HepG2 (cell line): Measurements from ENCODE around the gene TMEM198. TPM values are rescaled to one million over a fixed set of nuclear protein-coding genes. Genes with fewer than 3 reads are reported as not detected.

ENCODE experiments used
- GABPB1 ChIP-seq: IDR thresholded peaks from 2 replicates; pipeline ENCODE4 v1.6.1; 2016; ENCODE audit warnings: mild to moderate bottlenecking, missing genetic modification reagents, moderate library complexity, missing compliant biosample characterization
- HIVEP1 ChIP-seq: sonication (generic); formaldehyde crosslinking; IDR thresholded peaks from 2 replicates; pipeline ENCODE4 v1.4.0; 2020; ENCODE audit warnings: mild to moderate bottlenecking, missing genetic modification reagents
- KLF13 ChIP-seq: sonication (generic); formaldehyde crosslinking; IDR thresholded peaks from 2 replicates; pipeline ENCODE4 v1.4.0; 2020; ENCODE audit warnings: mild to moderate bottlenecking, missing genetic modification reagents
- MEIS2 ChIP-seq: sonication (generic); formaldehyde crosslinking; IDR thresholded peaks from 2 replicates; pipeline ENCODE4 v1.9.0; 2021; ENCODE audit warnings: mild to moderate bottlenecking, missing genetic modification reagents
- MTA3 ChIP-seq: sonication (generic); formaldehyde crosslinking; IDR thresholded peaks from 2 replicates; pipeline ENCODE4 v1.4.0; 2020; ENCODE audit warnings: missing genetic modification reagents
- RAD21 ChIP-seq: fragments of 450-650 bp; formaldehyde crosslinking; IDR thresholded peaks from 2 replicates; pipeline ENCODE4 v1.5.0; 2020; ENCODE audit warnings: mild to moderate bottlenecking
- RERE ChIP-seq: IDR thresholded peaks from 2 replicates; pipeline ENCODE4 v1.6.1; 2016; ENCODE audit warnings: low read depth, missing genetic modification reagents, missing compliant biosample characterization
- SNRNP70 ChIP-seq: fragments of 200-400 bp; formaldehyde crosslinking; IDR thresholded peaks from 2 replicates; pipeline ENCODE4 v1.6.1; 2017; ENCODE audit warnings: mild to moderate bottlenecking, low read depth, low read length, moderate library complexity
- SPEN ChIP-seq: sonication (generic); formaldehyde crosslinking; IDR thresholded peaks from 2 replicates; pipeline ENCODE4 v1.5.1; 2020; ENCODE audit warnings: low read depth, mild to moderate bottlenecking, missing genetic modification reagents
- TRAFD1 ChIP-seq: sonication (generic); formaldehyde crosslinking; IDR thresholded peaks from 2 replicates; pipeline ENCODE4 v1.5.1; 2020; ENCODE audit warnings: missing genetic modification reagents, mild to moderate bottlenecking, borderline replicate concordance
- ZBTB21 ChIP-seq: sonication (generic); formaldehyde crosslinking; IDR thresholded peaks from 2 replicates; pipeline ENCODE4 v1.4.0; 2020; ENCODE audit warnings: missing genetic modification reagents
- ZBTB4 ChIP-seq: sonication (generic); formaldehyde crosslinking; IDR thresholded peaks from 2 replicates; pipeline ENCODE4 v1.4.0; 2020; ENCODE audit warnings: missing genetic modification reagents, mild to moderate bottlenecking, borderline replicate concordance
- ZNF431 ChIP-seq: sonication (generic); formaldehyde crosslinking; IDR thresholded peaks from 2 replicates; pipeline ENCODE4 v1.9.0; 2022; ENCODE audit warnings: missing genetic modification reagents, low read depth, mild to moderate bottlenecking, borderline replicate concordance
- polyA plus RNA-seq, 8 experiments: library from polyadenylated mRNA; depleted of rRNA in 3 of 8; stranded (reverse) in 7 of 8; unstranded in 1 of 8; fragments of >200 nt; fragmentation: Illumina TruSeq in 4 of 8; extraction: Trizol in 4 of 8; gene quantifications; 2 replicates each; pipeline versions ENCODE4 v1.2.1 to v1.2.3, GENCODE V29; 2011 to 2016; ENCODE audit warnings: low read depth in 4 of 8, missing spikeins in 1 of 8, mixed read lengths in 1 of 8; ENCODE audit not compliant: insufficient read depth in 1 of 8
- total RNA-seq, 5 experiments: library from RNA; depleted of rRNA; stranded (reverse); fragments of >200 nt; fragmentation: Illumina TruSeq; extraction: Trizol; gene quantifications; 2 replicates each; pipeline ENCODE4 v1.2.3, GENCODE V29; 2016; ENCODE audit warnings: low read depth in 1 of 5
- TF ChIP-seq, protein P1 (sequence below): IDR thresholded peaks from 2 replicates; pipeline ENCODE4 v1.6.1; 2016; ENCODE audit warnings: low read depth, control low read depth
- TF ChIP-seq, protein P2 (sequence below): sonication (generic); formaldehyde crosslinking; IDR thresholded peaks from 2 replicates; pipeline ENCODE4 v1.8.0; 2022; ENCODE audit warnings: low read depth, missing genetic modification reagents

TMEM198 gene
- total and polyA plus RNA-seq, 2 of the 13 experiments (the other 11 are each of a cell fraction or from before 2014, with no cell fraction given), result 17.3 to 23.5 TPM

- TF ChIP-seq, protein P1, sequence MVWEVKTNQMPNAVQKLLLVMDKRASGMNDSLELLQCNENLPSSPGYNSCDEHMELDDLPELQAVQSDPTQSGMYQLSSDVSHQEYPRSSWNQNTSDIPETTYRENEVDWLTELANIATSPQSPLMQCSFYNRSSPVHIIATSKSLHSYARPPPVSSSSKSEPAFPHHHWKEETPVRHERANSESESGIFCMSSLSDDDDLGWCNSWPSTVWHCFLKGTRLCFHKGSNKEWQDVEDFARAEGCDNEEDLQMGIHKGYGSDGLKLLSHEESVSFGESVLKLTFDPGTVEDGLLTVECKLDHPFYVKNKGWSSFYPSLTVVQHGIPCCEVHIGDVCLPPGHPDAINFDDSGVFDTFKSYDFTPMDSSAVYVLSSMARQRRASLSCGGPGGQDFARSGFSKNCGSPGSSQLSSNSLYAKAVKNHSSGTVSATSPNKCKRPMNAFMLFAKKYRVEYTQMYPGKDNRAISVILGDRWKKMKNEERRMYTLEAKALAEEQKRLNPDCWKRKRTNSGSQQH (CRISPR knock-in tag), result 0 out of 2 replicates have a peak, but pooled peaks have one; percentile 62
- peak; percentile 16; the same call in 1 of the 2 replicates for TF ChIP-seq SPEN
- TF ChIP-seq MEIS2 (CRISPR knock-in tag), result 0 out of 2 replicates have a peak, but pooled peaks have one; percentile 48
- no peak for TF ChIP-seq RERE
- 0 out of 2 replicates have a peak, but pooled peaks have one; percentile 19 for TF ChIP-seq RAD21
- peak; percentile 68; the same call in 1 of the 2 replicates for TF ChIP-seq GABPB1 (CRISPR knock-in tag)
- TF ChIP-seq ZNF431 (CRISPR knock-in tag), result peak; percentile 67; the same call in 1 of the 2 replicates
- TF ChIP-seq, protein P2, sequence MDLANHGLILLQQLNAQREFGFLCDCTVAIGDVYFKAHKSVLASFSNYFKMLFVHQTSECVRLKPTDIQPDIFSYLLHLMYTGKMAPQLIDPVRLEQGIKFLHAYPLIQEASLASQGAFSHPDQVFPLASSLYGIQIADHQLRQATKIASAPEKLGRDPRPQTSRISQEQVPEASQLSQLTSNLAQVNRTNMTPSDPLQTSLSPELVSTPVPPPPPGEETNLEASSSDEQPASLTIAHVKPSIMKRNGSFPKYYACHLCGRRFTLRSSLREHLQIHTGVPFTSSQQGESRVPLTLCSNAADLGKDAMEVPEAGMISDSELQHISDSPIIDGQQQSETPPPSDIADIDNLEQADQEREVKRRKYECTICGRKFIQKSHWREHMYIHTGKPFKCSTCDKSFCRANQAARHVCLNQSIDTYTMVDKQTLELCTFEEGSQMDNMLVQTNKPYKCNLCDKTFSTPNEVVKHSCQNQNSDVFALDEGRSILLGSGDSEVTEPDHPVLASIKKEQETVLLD, result no peak
- no peak for TF ChIP-seq ZBTB21 (CRISPR knock-in tag)
- TF ChIP-seq HIVEP1 (CRISPR knock-in tag), result no peak; the same call in 1 of the 2 replicates
- peak; percentile 86 for TF ChIP-seq ZBTB4
- no peak for TF ChIP-seq MTA3 (CRISPR knock-in tag)
- TF ChIP-seq KLF13 (CRISPR knock-in tag), result no peak
- TF ChIP-seq SNRNP70, result no peak
- no peak for TF ChIP-seq TRAFD1 (CRISPR knock-in tag)
Observed at GRCh38 chr2:219570194-219570923, 26.5 kb downstream of the TMEM198 start (continued).
